Uterus (tissue), 4 donors: ENCODE data around the gene RTN4RL2. TPM values are rescaled to one million over a fixed set of nuclear protein-coding genes. Genes with fewer than 3 reads are reported as not detected.
"Not testable (repeated sequence)": the region's sequence is repeated elsewhere in the genome, so short reads cannot be mapped to it uniquely, and the experiment has no call there.

Experiments used
- DNase-seq, 2 donors: peaks; one replicate each; pipeline ENCODE4 v3.0.0-alpha.2; 2019 to 2020
- H3K27ac ChIP-seq, 2 donors: fragments of 200-600 bp; sonication (generic); 1 replicate in 1 of 2; 2 replicates in 1 of 2; pipeline ENCODE4 v1.5.1; 2016 to 2018
- H3K27me3 ChIP-seq, 2 donors: fragments of 200-600 bp; sonication (generic); one replicate each; pipeline ENCODE4 v1.5.1; 2018 to 2019; ENCODE audit warnings: control low read depth in 1 of 2
- H3K36me3 ChIP-seq, 2 donors: fragments of 200-600 bp; sonication (generic); one replicate each; pipeline ENCODE4 v1.5.1; 2019; ENCODE audit warnings: control low read depth in 1 of 2
- H3K4me1 ChIP-seq, 2 donors: fragments of 200-600 bp; sonication (generic); one replicate each; pipeline ENCODE4 v1.5.1; 2018 to 2019; ENCODE audit warnings: control low read depth in 1 of 2
- H3K4me3 ChIP-seq, 2 donors: fragments of 200-600 bp; sonication (generic); 1 replicate in 1 of 2; 2 replicates in 1 of 2; pipeline ENCODE4 v1.5.1; 2018 to 2019; ENCODE audit warnings: mild to moderate bottlenecking in 1 of 2
- H3K9me3 ChIP-seq, 2 donors: fragments of 200-600 bp; sonication (generic); one replicate each; pipeline ENCODE4 v1.5.1; 2019; ENCODE audit warnings: control low read depth in 1 of 2
- POLR2A ChIP-seq, 2 donors: fragments of 450-650 bp; IDR thresholded peaks; one replicate each; pipeline ENCODE4 v1.6.1; 2016; ENCODE audit warnings: antibody characterized with exemption in 2 of 2, mild to moderate bottlenecking in 1 of 2, moderate library complexity in 1 of 2
- intact Hi-C: fragments of 100-400 bp; cut with DNase I; formaldehyde crosslinking; loops from one replicate; pipeline ENCODE4 v1.15.1; 2023; ENCODE audit warnings: low total_unique reads
- total RNA-seq, 4 donors: library from RNA; depleted of rRNA in 3 of 4; stranded (reverse); fragments of >200 nt in 3 of 4; gene quantifications; one replicate each; pipeline versions ENCODE4 v1.1.0 to v1.2.4, GENCODE V29; 2014 to 2023
- TF ChIP-seq, protein P1 (sequence below), 4 experiments: fragments of 200-600 bp in 2 of 4; fragments of 450-650 bp in 2 of 4; sonication (generic) in 2 of 4; IDR thresholded peaks; one replicate each; pipeline ENCODE4 v1.5.1; 2016 to 2019; ENCODE audit warnings: antibody characterized with exemption in 4 of 4, mild to moderate bottlenecking in 2 of 4, moderate library complexity in 1 of 4
- donor health status: DM: yes; HTN: yes; CAD: no.

The RTN4RL2 gene
- total RNA-seq, 4 donors from 2014 or later = 1.7 TPM; not detected in 3

DNA sequence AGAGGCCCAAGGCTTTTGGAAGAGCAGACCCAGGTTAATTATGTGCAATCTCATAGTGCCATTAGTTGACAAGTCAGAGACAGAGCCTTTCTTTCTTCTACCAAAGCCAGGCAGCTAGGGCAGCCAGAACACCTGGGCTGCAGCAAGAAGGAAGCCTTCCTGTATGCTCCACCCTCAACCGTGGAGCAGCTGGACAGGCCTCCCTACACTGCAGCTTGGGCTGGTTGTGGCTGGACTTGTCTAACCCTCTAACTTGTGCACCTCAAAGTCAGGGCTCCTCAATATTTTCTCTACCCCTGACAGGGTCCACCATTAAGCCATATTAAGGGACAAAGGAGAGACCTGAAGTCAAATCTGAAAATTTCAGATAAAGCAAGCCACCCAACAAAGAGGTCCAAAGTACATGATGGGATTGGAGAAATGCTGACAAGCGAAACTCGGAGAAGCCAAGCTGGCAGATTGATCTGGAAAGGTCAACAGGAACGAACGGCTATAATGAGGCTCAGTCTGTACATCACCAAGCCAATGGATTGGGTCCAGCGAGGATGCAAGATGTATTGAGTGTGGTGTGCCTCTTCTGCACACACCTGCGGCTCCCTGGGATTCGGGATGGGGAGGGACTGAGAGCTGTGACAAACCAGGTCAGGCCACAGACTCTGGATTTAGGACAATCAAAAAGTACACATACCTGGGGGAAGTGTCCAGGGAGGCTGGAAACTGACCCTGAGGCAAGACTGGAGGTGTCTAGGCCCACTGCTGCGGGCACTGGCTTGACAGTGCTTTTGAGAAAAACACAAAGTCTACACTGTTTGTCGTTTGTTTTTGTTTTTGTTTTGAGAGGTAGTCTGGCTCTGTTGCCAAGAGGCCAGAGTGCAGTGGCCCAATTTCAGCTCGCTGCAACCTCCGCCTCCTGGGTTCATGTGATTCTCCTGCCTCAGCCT lies 21.7 kb upstream of the RTN4RL2 start:
- H3K27ac ChIP-seq = no peak overlapping the region
- H3K4me1 ChIP-seq = no peaks in the 10 kb centered on the region
- intact Hi-C loops = no loop called here
- DNase-seq = no peak
- TF ChIP-seq, protein P1, sequence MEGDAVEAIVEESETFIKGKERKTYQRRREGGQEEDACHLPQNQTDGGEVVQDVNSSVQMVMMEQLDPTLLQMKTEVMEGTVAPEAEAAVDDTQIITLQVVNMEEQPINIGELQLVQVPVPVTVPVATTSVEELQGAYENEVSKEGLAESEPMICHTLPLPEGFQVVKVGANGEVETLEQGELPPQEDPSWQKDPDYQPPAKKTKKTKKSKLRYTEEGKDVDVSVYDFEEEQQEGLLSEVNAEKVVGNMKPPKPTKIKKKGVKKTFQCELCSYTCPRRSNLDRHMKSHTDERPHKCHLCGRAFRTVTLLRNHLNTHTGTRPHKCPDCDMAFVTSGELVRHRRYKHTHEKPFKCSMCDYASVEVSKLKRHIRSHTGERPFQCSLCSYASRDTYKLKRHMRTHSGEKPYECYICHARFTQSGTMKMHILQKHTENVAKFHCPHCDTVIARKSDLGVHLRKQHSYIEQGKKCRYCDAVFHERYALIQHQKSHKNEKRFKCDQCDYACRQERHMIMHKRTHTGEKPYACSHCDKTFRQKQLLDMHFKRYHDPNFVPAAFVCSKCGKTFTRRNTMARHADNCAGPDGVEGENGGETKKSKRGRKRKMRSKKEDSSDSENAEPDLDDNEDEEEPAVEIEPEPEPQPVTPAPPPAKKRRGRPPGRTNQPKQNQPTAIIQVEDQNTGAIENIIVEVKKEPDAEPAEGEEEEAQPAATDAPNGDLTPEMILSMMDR (IDR thresholded peaks at IDR 0.05) = no peak
- TF ChIP-seq POLR2A (IDR thresholded peaks at IDR 0.05) = no peak
- H3K9me3 ChIP-seq = no peaks in the 10 kb centered on the region
- H3K36me3 ChIP-seq = no peaks in the 10 kb centered on the region
- H3K4me3 ChIP-seq = no peak overlapping the region
- no peaks in the 10 kb centered on the region for H3K27me3 ChIP-seq

DNA sequence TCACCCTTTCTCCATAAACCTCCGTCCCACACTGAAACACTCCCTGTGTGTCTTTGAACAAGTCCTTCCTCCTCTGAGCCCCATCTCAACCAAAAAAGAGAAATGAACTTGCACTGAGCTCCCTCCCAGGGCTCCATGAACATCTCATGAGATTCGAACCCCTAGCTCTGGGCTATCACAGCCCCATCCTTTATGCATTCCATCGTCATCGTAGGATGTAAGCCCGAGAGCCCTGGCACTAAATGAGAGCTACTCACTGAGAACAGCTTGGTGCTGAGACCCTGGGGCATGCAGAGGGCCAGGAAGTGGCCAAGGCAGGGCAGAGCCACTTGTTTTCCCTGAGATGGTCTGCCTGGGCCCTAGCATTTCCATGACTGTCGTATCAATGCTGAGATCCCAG lies 20.5 kb upstream of the RTN4RL2 start:
- intact Hi-C loops = no loop called here
- H3K27me3 ChIP-seq = no peaks in the 10 kb centered on the region
- no peak overlapping the region for H3K27ac ChIP-seq
- no peak for DNase-seq
- TF ChIP-seq POLR2A (IDR thresholded peaks at IDR 0.05) = no peak
- TF ChIP-seq, protein P1 (IDR thresholded peaks at IDR 0.05) = no peak
- no peaks in the 10 kb centered on the region for H3K36me3 ChIP-seq
- H3K9me3 ChIP-seq = no peaks in the 10 kb centered on the region
- no peaks in the 10 kb centered on the region for H3K4me1 ChIP-seq
- no peak overlapping the region for H3K4me3 ChIP-seq

DNA sequence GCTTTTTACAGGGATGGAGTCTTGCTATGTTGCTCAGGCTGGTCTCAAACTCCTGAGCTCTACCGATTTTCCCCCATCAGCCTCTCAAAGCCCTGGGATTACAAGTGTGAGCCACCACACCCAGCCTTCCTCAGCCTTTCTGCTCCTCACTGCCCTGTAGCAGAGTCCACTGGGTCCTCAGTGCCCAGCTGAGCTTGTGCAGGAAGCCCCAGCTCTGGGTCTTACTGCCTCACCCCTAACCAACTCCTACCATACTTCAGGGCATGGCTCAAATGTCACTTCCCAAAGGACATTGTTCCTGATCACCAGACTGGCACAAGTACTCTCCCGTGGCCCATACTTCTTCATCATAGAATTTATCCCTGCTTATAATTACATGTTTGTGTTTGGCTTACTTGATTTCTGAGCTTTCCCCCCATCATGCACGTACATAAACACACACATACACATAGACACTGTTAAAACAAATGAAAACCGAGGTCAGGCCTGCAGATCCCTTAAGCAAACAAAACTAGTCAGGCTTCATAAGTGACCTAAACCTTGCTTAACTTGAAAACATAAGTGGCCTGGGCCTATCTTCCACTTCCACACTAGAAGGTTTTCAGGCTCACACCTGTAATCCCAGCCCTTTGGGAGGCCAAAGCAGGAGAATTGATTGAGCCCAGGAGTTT lies 19.4 kb upstream of the RTN4RL2 start:
- Histone ChIP-seq H3K4me1 (no peaks in the 10 kb centered on the region), H3K4me3 (no peak overlapping the region), H3K36me3 (no peaks in the 10 kb centered on the region), H3K9me3 (no peaks in the 10 kb centered on the region), H3K27ac (no peak overlapping the region), H3K27me3 (no peaks in the 10 kb centered on the region)
- no peak for DNase-seq
- intact Hi-C loops = no loop called here
- TF ChIP-seq, protein P1 (IDR thresholded peaks at IDR 0.05) = no peak
- no peak for TF ChIP-seq POLR2A (IDR thresholded peaks at IDR 0.05)

DNA sequence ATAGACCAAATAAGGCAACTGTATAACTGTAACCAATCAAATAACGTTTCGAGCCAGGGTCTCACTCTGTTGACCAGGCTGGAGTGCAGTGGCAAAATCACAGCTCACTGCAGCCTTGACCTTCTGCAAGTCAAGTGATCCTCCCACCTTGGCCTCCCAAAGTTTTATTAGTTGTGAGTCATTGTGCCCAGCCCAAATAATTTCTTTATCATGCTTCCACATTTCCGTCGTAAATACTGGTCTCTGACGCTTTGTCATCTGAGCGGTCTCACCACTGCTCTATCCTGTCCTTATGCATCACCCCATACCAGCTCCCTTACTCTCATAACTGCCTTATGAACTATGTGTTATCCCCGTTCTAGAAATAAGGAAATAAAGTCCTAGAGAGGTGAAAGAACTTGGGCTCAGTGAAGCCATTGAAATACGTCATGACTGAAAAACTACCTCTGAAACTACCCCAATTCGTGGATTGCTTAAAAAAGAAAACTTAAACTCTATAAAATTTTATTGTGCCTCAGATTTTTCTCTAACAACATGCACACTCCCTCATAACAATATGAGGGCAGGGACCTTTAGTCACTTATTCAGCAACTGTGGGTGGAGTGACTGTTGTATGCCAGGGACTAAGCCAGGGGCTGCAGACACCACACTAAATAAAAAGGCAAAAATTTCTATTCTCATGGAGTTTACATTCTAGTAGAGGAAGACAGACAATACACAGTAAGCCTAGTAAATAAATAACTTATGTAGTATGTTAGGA lies 15.8 kb upstream of the RTN4RL2 start:
- no peaks in the 10 kb centered on the region for H3K27me3 ChIP-seq
- H3K4me3 ChIP-seq = no peak overlapping the region
- no peak for DNase-seq
- H3K36me3 ChIP-seq = no peaks in the 10 kb centered on the region
- TF ChIP-seq POLR2A (IDR thresholded peaks at IDR 0.05) = no peak
- TF ChIP-seq, protein P1 (IDR thresholded peaks at IDR 0.05) = no peak
- intact Hi-C loops = no loop called here
- H3K27ac ChIP-seq = no peak overlapping the region
- no peaks in the 10 kb centered on the region for H3K4me1 ChIP-seq
- H3K9me3 ChIP-seq = no peaks in the 10 kb centered on the region

DNA sequence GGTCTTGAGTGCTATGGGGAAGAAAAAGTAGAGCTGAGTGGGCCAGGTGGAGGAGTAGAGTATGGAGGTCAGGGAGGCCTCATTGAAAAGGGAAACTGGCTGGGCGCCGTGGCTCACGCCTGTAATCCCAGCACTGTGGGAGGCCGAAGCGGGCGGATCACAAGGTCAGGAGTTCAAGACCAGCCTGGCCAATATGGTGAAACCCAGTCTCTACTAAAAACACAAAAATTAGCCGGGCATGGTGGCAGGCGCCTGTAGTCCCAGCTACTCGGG lies 15.3 kb upstream of the RTN4RL2 start:
- H3K27me3 ChIP-seq, intact Hi-C loops, H3K36me3 ChIP-seq, H3K27ac ChIP-seq, H3K9me3 ChIP-seq, H3K4me3 ChIP-seq, H3K4me1 ChIP-seq, DNase-seq: not testable (repeated sequence)
